GM18519 (cell line): ENCODE measurements around the gene DYNLT4.
"Not testable (repeated sequence)": the region's sequence is repeated elsewhere in the genome, so short reads cannot be mapped to it uniquely, and the experiment has no call there.

Experiments
- ATAC-seq: cut with Tn5 transposase; IDR thresholded peaks from one replicate; pipeline ENCODE4 v1.9.1; 2021; ENCODE audit warnings: mild to moderate bottlenecking, moderate library complexity; ENCODE audit not compliant: unreplicated experiment, low FRiP score

The DYNLT4 gene

GRCh38 chr1:44829506-44830384 is 22.6 kb upstream of the DYNLT4 start:
- no peak for ATAC-seq

- ATAC-seq: no peak
These were observed 21.8 kb upstream of the DYNLT4 start for GRCh38 chr1:44828841-44829440.

- ATAC-seq: no peak
These were observed 21.0 kb upstream of the DYNLT4 start for GRCh38 chr1:44828003-44828651.

- ATAC-seq: no peak
These were observed 20.2 kb upstream of the DYNLT4 start for GRCh38 chr1:44827197-44828002.

GRCh38 chr1:44826375-44827196 is 19.4 kb upstream of the DYNLT4 start:
- no peak for ATAC-seq

GRCh38 chr1:44824392-44824791 is 17.2 kb upstream of the DYNLT4 start:
- ATAC-seq: not testable (repeated sequence)

GRCh38 chr1:44822981-44823451 is 15.9 kb upstream of the DYNLT4 start:
- ATAC-seq: no peak

GRCh38 chr1:44822131-44822701 is 15.1 kb upstream of the DYNLT4 start:
- ATAC-seq: no peak

- ATAC-seq: no peak
These were observed 14.1 kb upstream of the DYNLT4 start for GRCh38 chr1:44821240-44821715.

- ATAC-seq: peak; percentile 0
These were observed 13.4 kb upstream of the DYNLT4 start for GRCh38 chr1:44820328-44821239.

GRCh38 chr1:44819608-44820327 is 12.6 kb upstream of the DYNLT4 start:
- ATAC-seq: peak; percentile 62

- ATAC-seq: no peak
These were observed 12.1 kb upstream of the DYNLT4 start for GRCh38 chr1:44819196-44819607.

GRCh38 chr1:44817771-44818495 is 10.8 kb upstream of the DYNLT4 start:
- ATAC-seq: no peak

- ATAC-seq: no peak
These were observed 10.2 kb upstream of the DYNLT4 start for GRCh38 chr1:44817307-44817706.

GRCh38 chr1:44815926-44816325 is 8.8 kb upstream of the DYNLT4 start:
- ATAC-seq: not testable (repeated sequence)

- ATAC-seq: no peak
These were observed 5.8 kb upstream of the DYNLT4 start for GRCh38 chr1:44812822-44813543.
